GM19467 (cell line): ENCODE measurements around the gene KBTBD12.
"Not testable (repeated sequence)": the region's sequence is repeated elsewhere in the genome, so short reads cannot be mapped to it uniquely, and the experiment has no call there.

Experiments used
- ATAC-seq: cut with Tn5 transposase; IDR thresholded peaks from one replicate; pipeline ENCODE4 v1.9.1; 2021; ENCODE audit warnings: mild to moderate bottlenecking, moderate library complexity; ENCODE audit not compliant: unreplicated experiment

Gene KBTBD12

DNA sequence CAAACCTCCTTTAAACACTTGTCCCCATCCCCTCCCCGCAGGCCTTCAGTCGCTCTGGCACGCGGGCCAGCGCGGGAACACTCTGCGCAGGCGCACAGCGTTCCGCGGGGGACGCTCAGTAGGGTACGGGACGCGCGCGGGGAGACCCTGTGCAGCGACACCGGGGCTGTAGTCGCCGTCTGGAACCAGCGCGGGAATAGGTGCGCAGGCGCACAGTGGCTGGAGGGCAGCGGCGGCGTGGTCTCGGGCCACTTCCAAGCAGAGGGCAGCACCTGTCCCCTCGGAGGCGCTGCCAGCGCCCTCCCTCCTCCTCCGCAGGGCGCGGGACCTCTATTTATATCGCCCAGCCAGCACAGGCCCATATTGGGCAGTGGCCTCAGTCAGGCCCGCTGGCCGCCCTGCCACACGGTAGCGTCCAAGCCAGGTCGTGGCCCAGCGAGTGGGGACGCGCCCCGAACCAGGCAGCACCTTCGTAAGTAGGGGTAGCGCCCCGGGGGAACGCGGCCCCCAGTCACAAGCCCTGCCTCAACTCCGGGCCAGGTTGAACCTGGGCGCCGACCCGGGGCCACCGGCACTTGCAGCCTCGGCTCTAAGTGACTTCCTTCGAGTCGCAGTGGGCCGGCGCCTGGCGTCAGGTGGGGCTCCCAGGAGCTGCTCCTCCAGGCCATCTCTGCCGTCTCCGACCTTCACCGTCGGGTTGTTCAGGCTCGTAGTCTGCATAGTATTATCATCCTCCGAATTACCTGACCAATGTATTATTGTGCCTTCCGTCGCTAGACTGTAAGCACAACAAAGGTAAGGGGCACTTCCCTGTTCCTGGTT lies at the start of gene KBTBD12:
Gene KBTBD12 (plus strand): TSS at position 118 of the 822 bp plus-strand sequence. CDS start 7,830 bp downstream, outside the sequence.
- ATAC-seq = no peak

DNA sequence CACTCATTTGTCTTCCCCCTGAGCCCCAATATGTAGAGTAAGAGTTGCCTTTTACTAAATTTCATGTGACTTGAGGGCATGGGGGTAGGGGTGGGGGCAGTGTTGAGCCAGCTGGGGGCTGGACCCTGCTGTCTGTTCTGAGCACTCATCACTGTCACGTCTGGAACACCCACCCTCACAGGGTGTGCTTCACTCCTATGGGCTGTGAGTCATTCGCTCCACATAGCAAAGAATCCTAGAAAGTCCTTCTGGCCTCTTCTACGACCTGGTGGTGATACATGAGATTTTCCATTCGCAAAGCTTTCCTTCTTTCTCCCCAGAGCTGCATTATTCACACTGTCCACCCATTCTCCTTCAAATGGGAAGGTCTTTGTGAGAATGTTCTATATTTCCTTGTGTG lies 49.1 kb upstream of the KBTBD12 start:
- no peak for ATAC-seq

DNA sequence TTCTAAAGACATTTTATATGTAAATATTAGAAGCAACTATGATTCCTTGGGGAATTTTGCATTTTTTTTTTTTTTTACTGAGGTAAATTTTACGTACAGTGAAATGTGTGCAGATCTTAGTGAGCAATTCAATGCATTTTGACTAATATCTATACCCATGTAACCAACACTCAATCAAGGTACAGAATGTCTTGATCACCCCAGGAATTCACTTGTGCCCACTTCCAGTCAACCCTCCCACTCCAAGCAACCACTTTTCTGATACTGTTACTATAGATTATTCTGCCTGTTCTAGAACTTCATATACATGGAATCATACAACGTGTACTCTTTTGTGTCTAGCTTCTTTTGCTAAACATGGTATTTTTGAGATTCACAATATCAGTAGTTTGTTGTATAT lies 47.6 kb upstream of the KBTBD12 start:
- ATAC-seq = no peak

- no peak for ATAC-seq
Measured at GRCh38 chr3:127867986-127868385, 47.0 kb upstream of the KBTBD12 start.

- no peak for ATAC-seq
Measured at GRCh38 chr3:127870156-127870555, 44.9 kb upstream of the KBTBD12 start.

DNA sequence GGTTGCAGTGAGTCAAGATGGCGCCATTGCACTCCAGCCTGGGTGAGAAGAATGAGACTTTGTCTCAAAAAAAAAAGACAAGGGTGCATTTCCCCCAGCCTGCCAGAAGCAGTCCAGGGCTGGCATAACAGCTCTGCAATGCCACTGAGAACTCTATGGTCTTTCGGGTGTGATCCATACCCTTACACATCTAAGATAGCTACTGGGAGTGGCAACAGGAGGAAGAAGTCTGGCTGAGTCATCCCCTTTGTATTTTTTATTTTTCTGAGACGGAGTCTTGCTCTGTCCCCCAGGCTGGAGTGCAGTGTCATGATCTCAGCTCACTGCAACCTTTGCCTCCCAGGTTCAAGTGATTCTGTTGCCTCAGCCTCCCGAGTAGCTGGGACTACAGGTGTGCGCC lies 40.9 kb upstream of the KBTBD12 start:
- not testable (repeated sequence) for ATAC-seq

GRCh38 chr3:127881586-127881985 lies 33.4 kb upstream of the KBTBD12 start:
- ATAC-seq = no peak

DNA sequence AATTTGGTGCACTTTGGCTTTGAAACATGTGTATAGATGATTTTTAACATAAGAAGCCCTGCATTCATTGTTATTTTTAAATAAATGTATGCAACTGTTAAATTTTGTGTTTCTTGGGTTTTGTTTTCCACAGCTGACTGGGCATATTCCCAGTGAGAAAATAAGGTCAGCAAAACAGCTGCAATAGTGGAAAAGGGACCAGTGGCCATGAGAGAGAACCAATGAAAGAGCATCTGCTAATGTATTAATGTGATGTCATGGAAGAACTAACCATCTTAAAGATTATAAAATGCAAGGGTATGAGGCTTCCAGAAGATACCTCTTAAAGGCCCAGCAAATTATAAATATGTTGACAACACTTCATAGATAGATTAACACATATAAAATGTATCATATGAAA lies 31.0 kb upstream of the KBTBD12 start:
- no peak for ATAC-seq

DNA sequence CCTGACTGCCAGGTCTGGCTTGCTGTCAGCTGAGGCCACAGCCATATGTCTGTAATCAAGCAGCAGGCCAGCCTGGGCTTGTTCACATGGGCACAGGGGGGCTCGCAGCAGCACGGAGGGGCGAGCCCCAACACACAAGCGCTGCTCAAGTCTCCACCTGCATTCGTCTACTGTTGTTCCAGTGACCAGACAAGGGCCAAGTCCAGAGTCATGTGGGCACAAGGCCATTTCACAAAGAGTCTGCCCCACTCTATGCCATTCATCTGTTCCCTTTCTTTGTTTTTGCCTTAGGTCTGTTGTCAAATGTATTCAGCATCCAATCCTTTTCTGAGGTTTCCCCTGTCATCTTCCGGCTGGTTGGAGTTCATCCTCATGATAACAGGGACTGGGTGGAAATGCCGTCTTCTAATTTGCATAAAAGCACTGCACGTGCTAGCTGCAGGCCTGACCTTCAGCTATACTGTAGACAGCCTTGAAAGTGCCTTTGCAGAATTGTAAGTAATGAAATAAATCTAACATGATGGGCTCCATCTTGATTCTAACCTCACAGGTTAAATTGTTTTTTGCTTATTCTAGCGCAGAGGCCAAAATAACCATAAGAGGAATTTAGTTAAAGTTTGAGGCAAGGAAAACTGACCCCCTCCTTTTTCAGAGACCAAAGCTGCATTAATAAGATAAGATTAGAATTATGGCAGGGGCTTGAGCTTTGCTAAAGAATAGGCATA lies 28.6 kb upstream of the KBTBD12 start:
- ATAC-seq = no peak

- no peak for ATAC-seq
Measured at GRCh38 chr3:127886956-127887231, 28.1 kb upstream of the KBTBD12 start.

DNA sequence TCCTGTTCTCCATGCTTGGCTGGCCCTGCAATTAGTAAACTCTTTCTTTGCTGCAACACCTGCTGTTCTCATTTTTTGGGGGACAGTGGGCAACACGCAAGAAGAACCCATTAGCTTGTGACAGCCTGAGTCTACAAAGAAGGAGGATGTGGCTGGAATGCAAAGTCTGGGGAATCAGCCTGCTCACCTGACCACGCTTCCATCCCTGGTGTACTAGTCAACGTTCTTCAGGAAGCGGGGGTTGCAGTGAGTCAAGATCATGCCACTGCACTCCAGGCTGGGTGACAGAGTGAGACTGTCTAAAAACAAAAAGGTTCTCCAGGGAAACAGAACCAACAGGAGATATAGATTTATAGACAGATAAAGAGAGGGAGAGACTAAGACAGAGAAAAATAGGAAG lies 27.7 kb upstream of the KBTBD12 start:
- ATAC-seq = no peak

DNA sequence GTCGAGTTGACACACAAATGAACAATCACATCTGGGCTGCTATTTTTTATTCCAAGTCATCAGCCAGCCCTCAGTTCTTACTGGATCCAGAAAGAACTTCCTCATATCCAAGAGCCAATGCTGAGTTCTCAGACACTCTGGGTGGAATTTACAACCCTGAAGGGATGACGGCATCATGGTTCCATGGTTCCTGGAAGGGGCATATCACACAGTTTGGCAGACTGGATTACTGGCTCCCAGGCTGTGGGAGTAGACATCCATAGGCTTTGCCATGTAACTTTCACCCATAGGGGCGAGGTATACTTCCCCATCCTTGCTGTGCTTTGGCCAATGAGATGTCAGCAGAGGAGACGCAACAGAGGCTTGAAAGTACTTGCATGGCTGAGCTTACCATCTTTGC lies 26.9 kb upstream of the KBTBD12 start:
- no peak for ATAC-seq

GRCh38 chr3:127888564-127889107 lies 26.4 kb upstream of the KBTBD12 start:
- ATAC-seq = no peak

GRCh38 chr3:127889461-127889863 lies 25.6 kb upstream of the KBTBD12 start:
- no peak for ATAC-seq

- no peak for ATAC-seq
Measured at GRCh38 chr3:127889976-127890650, 24.9 kb upstream of the KBTBD12 start.

DNA sequence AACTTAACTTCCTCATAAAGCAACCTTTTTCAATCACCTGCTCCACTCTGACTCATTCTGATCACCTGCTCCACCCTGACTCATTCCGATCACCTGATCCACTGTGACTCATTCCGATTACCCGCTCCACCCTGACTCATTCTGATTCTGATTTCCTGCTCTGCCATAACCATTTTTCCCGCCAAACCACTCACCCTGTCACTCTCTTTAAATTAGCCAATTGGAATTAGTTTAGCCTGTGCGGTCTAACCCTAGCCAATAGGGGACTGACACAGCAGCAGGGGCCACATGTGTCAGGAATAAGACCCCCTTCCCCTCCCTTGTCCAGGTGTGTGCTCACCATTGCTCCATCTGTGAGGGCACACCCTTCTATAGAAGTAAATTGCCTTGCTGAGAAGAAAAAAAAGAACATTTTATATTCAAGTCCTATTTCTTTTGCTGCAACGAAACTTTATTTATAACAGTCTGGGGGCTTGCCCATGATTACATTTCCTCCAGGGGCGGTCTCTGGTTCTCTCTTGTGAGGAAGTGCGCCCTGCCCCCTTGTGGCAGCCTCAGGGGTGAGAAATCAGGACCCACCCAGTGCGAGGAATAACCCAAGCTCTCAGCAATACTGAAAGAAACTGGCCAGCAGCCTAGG lies 24.3 kb upstream of the KBTBD12 start:
- ATAC-seq = not testable (repeated sequence)

DNA sequence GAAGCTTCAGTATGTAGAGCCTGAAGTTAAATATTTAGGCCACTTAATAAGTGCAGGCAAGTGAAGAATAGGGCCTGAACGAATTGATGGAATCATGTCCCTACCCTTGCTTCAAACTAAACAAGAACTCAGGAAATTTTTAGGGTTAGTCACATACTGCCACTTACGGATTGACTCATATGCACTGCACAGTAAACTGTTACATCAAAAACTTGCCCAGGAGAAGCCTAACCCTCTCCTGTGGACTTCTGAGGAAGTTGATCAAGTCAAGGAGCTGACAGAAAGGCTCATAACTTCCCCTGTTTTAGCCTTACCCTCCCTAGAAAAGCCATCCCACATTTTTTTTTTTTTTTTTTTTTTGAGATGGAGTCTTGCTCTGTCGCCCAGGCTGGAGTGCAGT lies 20.6 kb upstream of the KBTBD12 start:
- no peak for ATAC-seq

DNA sequence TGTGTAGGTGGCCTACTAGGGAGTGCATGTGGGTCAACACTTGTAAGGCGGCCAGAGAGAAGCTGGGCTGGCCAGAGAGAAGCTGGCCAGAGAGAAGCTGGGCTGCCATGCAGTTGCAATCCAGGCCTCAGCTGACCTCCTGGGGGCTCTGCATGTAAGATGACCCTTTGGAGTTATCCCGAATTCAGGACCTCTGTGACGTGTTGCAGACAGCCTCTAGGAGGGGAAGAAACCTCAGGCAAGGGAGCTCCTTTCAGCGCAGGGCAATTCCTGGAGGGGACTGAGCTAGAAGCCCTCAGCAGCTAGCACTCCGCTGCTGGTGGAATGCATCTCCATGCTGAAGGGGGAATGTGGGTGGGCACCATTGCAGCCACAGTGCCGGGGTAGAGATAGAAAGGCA lies 15.8 kb upstream of the KBTBD12 start:
- no peak for ATAC-seq

DNA sequence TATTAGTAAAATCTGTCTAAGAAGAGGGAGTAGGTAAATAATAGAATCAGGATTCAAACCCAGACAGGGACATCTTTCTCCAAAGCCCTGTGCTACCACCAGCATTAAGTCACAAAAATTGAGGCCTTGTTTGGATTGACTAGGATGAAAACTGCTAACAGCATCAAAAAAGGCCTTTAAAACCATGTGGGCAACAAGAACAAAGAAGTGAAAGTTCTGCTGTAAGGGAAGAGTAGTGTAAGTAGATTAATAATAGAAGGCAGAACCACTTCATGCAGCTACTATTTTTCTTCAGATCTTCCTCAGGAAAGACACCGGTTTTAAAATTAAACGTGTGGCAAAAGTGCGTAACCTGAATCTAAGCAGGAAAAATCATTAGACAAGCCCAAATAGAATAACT lies 15.3 kb upstream of the KBTBD12 start:
- no peak for ATAC-seq

DNA sequence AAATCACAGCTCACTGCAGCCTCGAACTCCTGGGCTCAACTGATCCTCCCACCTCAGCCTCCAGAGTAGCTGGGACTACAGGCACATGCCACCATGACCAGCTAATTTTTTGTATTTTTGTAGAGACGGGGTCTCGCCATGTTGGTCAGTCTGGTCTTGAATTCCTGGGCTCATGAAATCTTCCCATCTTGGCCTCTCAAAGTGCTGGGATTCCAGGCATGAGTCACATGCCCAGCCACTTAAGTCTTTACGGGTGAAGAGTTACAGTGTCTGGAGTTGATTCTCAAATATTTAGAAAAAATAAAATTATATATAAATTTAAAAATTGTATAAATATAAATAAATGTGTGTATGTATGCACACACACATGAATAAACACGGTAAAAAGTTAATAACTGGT lies 14.5 kb upstream of the KBTBD12 start:
- ATAC-seq = no peak

DNA sequence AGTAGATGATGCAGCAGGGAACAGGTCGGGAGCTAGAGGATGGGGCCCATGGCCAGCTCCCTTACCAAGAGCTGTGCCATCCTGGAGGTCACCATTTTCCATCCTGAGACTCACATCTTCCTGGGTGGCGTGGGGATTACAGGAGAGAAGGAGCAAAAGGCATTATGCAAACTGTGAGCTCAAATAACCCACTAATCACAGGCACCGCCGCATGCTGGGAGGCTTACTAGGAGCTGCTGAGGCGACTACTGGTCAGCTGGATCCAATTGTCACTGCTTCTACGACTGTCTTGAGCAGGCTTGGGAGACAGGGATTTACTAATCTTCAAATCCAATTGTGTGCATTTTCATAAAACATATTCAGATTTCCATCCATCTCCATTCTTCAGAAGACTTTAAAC lies 12.5 kb upstream of the KBTBD12 start:
- no peak for ATAC-seq
